Spleen (tissue), 7 donors: ENCODE data around the gene DDO.

Experiments used
- CTCF ChIP-seq, 11 experiments: fragments of 200-600 bp in 7 of 11; fragments of 450-650 bp in 4 of 11; sonication (generic) in 4 of 11; IDR thresholded peaks in 8 of 11; conservative IDR thresholded peaks in 3 of 11; 1 replicate in 7 of 11; 2 replicates in 4 of 11; pipeline versions ENCODE4 v1.4.0 to v1.8.0; 2016 to 2021; ENCODE audit warnings: antibody characterized with exemption in 11 of 11, inconsistent platforms in 4 of 11, mild to moderate bottlenecking in 1 of 11
- POLR2A ChIP-seq, 3 donors: fragments of 450-650 bp; IDR thresholded peaks; one replicate each; pipeline ENCODE4 v1.5.1; 2017; ENCODE audit warnings: antibody characterized with exemption in 3 of 3, mild to moderate bottlenecking in 1 of 3
- POLR2AphosphoS5 ChIP-seq, 3 donors: sonication (generic); formaldehyde crosslinking; IDR thresholded peaks; one replicate each; pipeline ENCODE4 v1.5.1; 2017; ENCODE audit warnings: antibody characterized with exemption in 3 of 3
- donor health status: DM: no; HTN: no; CAD: no; lungs with moderate emphysema.
- donor health status: DM: no; HTN: no; CAD: no.
- donor health status: DM: no; HTN: no; CAD: no.

GRCh38 chr6:110395221-110395620, 20.2 kb downstream of the DDO start:
- TF ChIP-seq CTCF (IDR thresholded peaks at IDR 0.05 in 8 of 11, conservative IDR thresholded peaks at IDR 0.05 in 3 of 11): no peak
- TF ChIP-seq POLR2AphosphoS5 (IDR thresholded peaks at IDR 0.05): no peak
- no peak for TF ChIP-seq POLR2A (IDR thresholded peaks at IDR 0.05)
